Spleen (tissue), 7 donors: ENCODE measurements around the gene MAPKAP1.

Experiments used
- CTCF ChIP-seq, 11 experiments: fragments of 200-600 bp in 7 of 11; fragments of 450-650 bp in 4 of 11; sonication (generic) in 4 of 11; IDR thresholded peaks in 8 of 11; conservative IDR thresholded peaks in 3 of 11; 1 replicate in 7 of 11; 2 replicates in 4 of 11; pipeline versions ENCODE4 v1.4.0 to v1.8.0; 2016 to 2021; ENCODE audit warnings: antibody characterized with exemption in 11 of 11, inconsistent platforms in 4 of 11, mild to moderate bottlenecking in 1 of 11
- POLR2AphosphoS5 ChIP-seq, 3 donors: sonication (generic); formaldehyde crosslinking; IDR thresholded peaks; one replicate each; pipeline ENCODE4 v1.5.1; 2017; ENCODE audit warnings: antibody characterized with exemption in 3 of 3
- donor health status: DM: no; HTN: no; CAD: no; lungs with moderate emphysema.
- donor health status: DM: no; HTN: no; CAD: no.
- donor health status: DM: no; HTN: no; CAD: no.

GRCh38 chr9:125404733-125405132 lies 302.3 kb downstream of the MAPKAP1 start:
- TF ChIP-seq CTCF (IDR thresholded peaks at IDR 0.05 in 8 of 11, conservative IDR thresholded peaks at IDR 0.05 in 3 of 11) (no peak), POLR2AphosphoS5 (IDR thresholded peaks at IDR 0.05) (no peak)
